SK-N-SH (cell line): ENCODE measurements around the gene GUCA2B. TPM values are rescaled to one million over a fixed set of nuclear protein-coding genes. Genes with fewer than 3 reads are reported as not detected.

Experiments used
- CTCF ChIA-PET: fragments of 300-600, 350-600 bp; formaldehyde crosslinking; extraction: SDS; loops from one replicate; lab custom pipeline; 2021; lab: Yijun Ruan, JAX
- POLR2A ChIA-PET: fragments of 350-600 bp; sonication (Branson Sonifier 250); formaldehyde crosslinking; extraction: SDS; loops from one replicate; lab custom pipeline; 2020; ENCODE audit warnings: antibody characterized with exemption, inconsistent platforms; lab: Yijun Ruan, JAX
- DNase-seq: peaks from one replicate; pipeline ENCODE4 v3.0.0; 2012
- H2AFZ ChIP-seq: fragments of 200-600 bp; sonication (generic); 2 replicates; pipeline ENCODE4 v1.8.1; 2016; ENCODE audit warnings: antibody characterized with exemption, mild to moderate bottlenecking, low read depth
- H3F3A ChIP-seq: fragments of 200-600 bp; sonication (generic); replicated peaks from 2 replicates; pipeline ENCODE3; 2016; ENCODE audit warnings: antibody characterized with exemption, mild to moderate bottlenecking; ENCODE audit not compliant: insufficient read depth
- H3K27ac ChIP-seq, 2 experiments: fragments of 200-500 bp in 1 of 2; fragments of 200-600 bp in 1 of 2; sonication (Bioruptor generic) in 1 of 2; sonication (generic), shearing (Covaris generic) in 1 of 2; 2 replicates each; pipeline versions ENCODE4 v1.5.1 to v1.6.1; 2014 to 2016; ENCODE audit warnings: low read depth in 2 of 2, inconsistent platforms in 1 of 2, low read length in 1 of 2, mild to moderate bottlenecking in 1 of 2, mixed read lengths in 1 of 2
- H3K27me3 ChIP-seq: fragments of 200-600 bp; sonication (generic), shearing (Covaris generic); 2 replicates; pipeline ENCODE4 v1.6.1; 2016; ENCODE audit warnings: mixed run types; ENCODE audit not compliant: insufficient read depth
- H3K36me3 ChIP-seq, 2 experiments: fragments of 200-500 bp in 1 of 2; fragments of 200-600 bp in 1 of 2; sonication (Bioruptor generic) in 1 of 2; sonication (generic) in 1 of 2; replicated peaks in 1 of 2; 2 replicates each; pipeline versions ENCODE3 to v1.5.1; 2014 to 2016; ENCODE audit warnings: low read length in 1 of 2, mild to moderate bottlenecking in 1 of 2; ENCODE audit not compliant: insufficient read depth in 2 of 2, control insufficient read depth in 1 of 2
- H3K4me1 ChIP-seq, 2 experiments: fragments of 200-500 bp in 1 of 2; fragments of 200-600 bp in 1 of 2; sonication (Bioruptor generic) in 1 of 2; sonication (generic), shearing (Covaris generic) in 1 of 2; 2 replicates each; pipeline versions ENCODE4 v1.5.1 to v1.6.1; 2014 to 2016; ENCODE audit warnings: low read depth in 1 of 2, low read length in 1 of 2, mixed run types in 1 of 2; ENCODE audit not compliant: insufficient read depth in 2 of 2, control insufficient read depth in 1 of 2
- H3K4me2 ChIP-seq: fragments of 200-600 bp; sonication (generic), shearing (Covaris generic); 2 replicates; pipeline ENCODE4 v1.6.1; 2017; ENCODE audit warnings: mixed run types
- H3K4me3 ChIP-seq, 2 experiments: fragments of 200-500 bp in 1 of 2; fragments of 200-600 bp in 1 of 2; sonication (Bioruptor generic) in 1 of 2; sonication (generic), shearing (Covaris generic) in 1 of 2; 2 replicates each; pipeline versions ENCODE4 v1.5.1 to v1.8.1; 2014 to 2016; ENCODE audit warnings: low read depth in 2 of 2, inconsistent platforms in 1 of 2, low read length in 1 of 2, mild to moderate bottlenecking in 1 of 2, mixed read lengths in 1 of 2, moderate library complexity in 1 of 2
- H3K79me2 ChIP-seq: fragments of 200-600 bp; sonication (generic); 2 replicates; pipeline ENCODE4 v1.8.1; 2017; ENCODE audit warnings: mild to moderate bottlenecking; ENCODE audit not compliant: insufficient read depth
- H3K9ac ChIP-seq: fragments of 200-600 bp; sonication (generic); 2 replicates; pipeline ENCODE4 v1.6.1; 2017; ENCODE audit warnings: mixed run types
- H3K9me2 ChIP-seq: fragments of 200-600 bp; sonication (generic); 2 replicates; pipeline ENCODE4 v1.6.1; 2017; ENCODE audit warnings: mixed run types
- H3K9me3 ChIP-seq: fragments of 200-600 bp; sonication (generic); 2 replicates; pipeline ENCODE4 v1.6.1; 2017; ENCODE audit warnings: mixed run types, mild to moderate bottlenecking, moderate library complexity
- H4K20me1 ChIP-seq: fragments of 200-600 bp; sonication (generic); 2 replicates; pipeline ENCODE4 v1.6.1; 2017; ENCODE audit warnings: mild to moderate bottlenecking, mixed run types; ENCODE audit not compliant: insufficient read depth
- FOSL2 ChIP-seq: IDR thresholded peaks from 2 replicates; pipeline ENCODE4 v1.4.0; 2012; ENCODE audit warnings: low read depth, mild to moderate bottlenecking, moderate library complexity, borderline replicate concordance
- FOXJ3 ChIP-seq: sonication (generic); formaldehyde crosslinking; IDR thresholded peaks from 2 replicates; pipeline ENCODE4 v1.5.1; 2020; ENCODE audit warnings: mild to moderate bottlenecking, missing genetic modification reagents
- FOXM1 ChIP-seq: IDR thresholded peaks from 2 replicates; pipeline ENCODE4 v1.4.0; 2012; ENCODE audit warnings: low read depth, mild to moderate bottlenecking
- GABPA ChIP-seq: IDR thresholded peaks from 2 replicates; pipeline ENCODE4 v1.4.0; 2012; ENCODE audit warnings: low read depth, mild to moderate bottlenecking
- GATA2 ChIP-seq: sonication (generic); formaldehyde crosslinking; IDR thresholded peaks from 2 replicates; pipeline ENCODE4 v1.5.0; 2020; ENCODE audit warnings: mild to moderate bottlenecking, missing genetic modification reagents
- MEF2A ChIP-seq: IDR thresholded peaks from 2 replicates; pipeline ENCODE4 v1.4.0; 2012; ENCODE audit warnings: low read depth, borderline replicate concordance
- MXI1 ChIP-seq: IDR thresholded peaks from 2 replicates; pipeline ENCODE4 v1.6.1; 2012; ENCODE audit warnings: mild to moderate bottlenecking, low read depth, low read length, improper control_type of control experiment
- NFIC ChIP-seq: IDR thresholded peaks from 2 replicates; pipeline ENCODE4 v1.4.0; 2012; ENCODE audit warnings: borderline replicate concordance
- POLR2AphosphoS5 ChIP-seq: IDR thresholded peaks from 2 replicates; pipeline ENCODE4 v1.6.1; 2012; ENCODE audit warnings: low read depth, low read length
- RAD21 ChIP-seq: IDR thresholded peaks from 2 replicates; pipeline ENCODE4 v1.6.1; 2012; ENCODE audit warnings: mild to moderate bottlenecking, low read length
- RCOR1 ChIP-seq: fragments of 150-350 bp; IDR thresholded peaks from 2 replicates; pipeline ENCODE4 v1.6.1; 2017; ENCODE audit warnings: antibody characterized with exemption, low read length
- SIN3A ChIP-seq: IDR thresholded peaks from 2 replicates; pipeline ENCODE4 v1.6.1; 2012; ENCODE audit warnings: low read depth, mild to moderate bottlenecking, low read length, moderate library complexity, borderline replicate concordance
- SMC3 ChIP-seq: IDR thresholded peaks from 2 replicates; pipeline ENCODE4 v1.6.1; 2012; ENCODE audit warnings: low read depth, low read length, improper control_type of control experiment
- USF1 ChIP-seq: IDR thresholded peaks from 2 replicates; pipeline ENCODE4 v1.4.0; 2012; ENCODE audit warnings: low read depth, borderline replicate concordance
- YY1 ChIP-seq: IDR thresholded peaks from 2 replicates; pipeline ENCODE4 v1.4.0; 2012; ENCODE audit warnings: low read depth, mild to moderate bottlenecking
- WGBS: methylation state at CpG from one replicate; pipeline ENCODE4 v1.1.6; 2017; ENCODE audit warnings: low lambda C conversion rate; 5-methylcytosine and 5-hydroxymethylcytosine counted together
- polyA plus RNA-seq, 3 experiments: library from polyadenylated mRNA; depleted of rRNA; stranded (reverse); fragments of >200 nt; gene quantifications; 2 replicates each; pipeline ENCODE4 v1.2.3, GENCODE V29; 2012
- TF ChIP-seq, protein P1 (sequence below): IDR thresholded peaks from 2 replicates; pipeline ENCODE4 v1.4.0; 2012; ENCODE audit warnings: low read depth
- TF ChIP-seq, protein P2 (sequence below): IDR thresholded peaks from 2 replicates; pipeline ENCODE4 v1.6.1; 2012; ENCODE audit warnings: mild to moderate bottlenecking, low read depth, low read length, moderate library complexity

The GUCA2B gene
- polyA plus RNA-seq, 1 of the 3 experiments (the other 2 are of a cell fraction) = not detected

GRCh38 chr1:42157667-42158066 lies 4.5 kb downstream of the GUCA2B start:
- CTCF ChIA-PET = interaction anchor here (3.9 kb wide), 1 partner anchor 15 kb away, joined by 27 read pairs; no protein-coding TSS in a partner anchor
- H3K9ac ChIP-seq = no peak overlapping the region
- TF ChIP-seq RAD21 (no peak), SMC3 (no peak), GABPA (no peak), MEF2A (no peak), MXI1 (no peak), FOSL2 (no peak), POLR2AphosphoS5 (no peak), NFIC (no peak), FOXM1 (no peak), RCOR1 (no peak), SIN3A (no peak)
- TF ChIP-seq, protein P1, sequence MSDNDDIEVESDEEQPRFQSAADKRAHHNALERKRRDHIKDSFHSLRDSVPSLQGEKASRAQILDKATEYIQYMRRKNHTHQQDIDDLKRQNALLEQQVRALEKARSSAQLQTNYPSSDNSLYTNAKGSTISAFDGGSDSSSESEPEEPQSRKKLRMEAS = no peak
- TF ChIP-seq, protein P2, sequence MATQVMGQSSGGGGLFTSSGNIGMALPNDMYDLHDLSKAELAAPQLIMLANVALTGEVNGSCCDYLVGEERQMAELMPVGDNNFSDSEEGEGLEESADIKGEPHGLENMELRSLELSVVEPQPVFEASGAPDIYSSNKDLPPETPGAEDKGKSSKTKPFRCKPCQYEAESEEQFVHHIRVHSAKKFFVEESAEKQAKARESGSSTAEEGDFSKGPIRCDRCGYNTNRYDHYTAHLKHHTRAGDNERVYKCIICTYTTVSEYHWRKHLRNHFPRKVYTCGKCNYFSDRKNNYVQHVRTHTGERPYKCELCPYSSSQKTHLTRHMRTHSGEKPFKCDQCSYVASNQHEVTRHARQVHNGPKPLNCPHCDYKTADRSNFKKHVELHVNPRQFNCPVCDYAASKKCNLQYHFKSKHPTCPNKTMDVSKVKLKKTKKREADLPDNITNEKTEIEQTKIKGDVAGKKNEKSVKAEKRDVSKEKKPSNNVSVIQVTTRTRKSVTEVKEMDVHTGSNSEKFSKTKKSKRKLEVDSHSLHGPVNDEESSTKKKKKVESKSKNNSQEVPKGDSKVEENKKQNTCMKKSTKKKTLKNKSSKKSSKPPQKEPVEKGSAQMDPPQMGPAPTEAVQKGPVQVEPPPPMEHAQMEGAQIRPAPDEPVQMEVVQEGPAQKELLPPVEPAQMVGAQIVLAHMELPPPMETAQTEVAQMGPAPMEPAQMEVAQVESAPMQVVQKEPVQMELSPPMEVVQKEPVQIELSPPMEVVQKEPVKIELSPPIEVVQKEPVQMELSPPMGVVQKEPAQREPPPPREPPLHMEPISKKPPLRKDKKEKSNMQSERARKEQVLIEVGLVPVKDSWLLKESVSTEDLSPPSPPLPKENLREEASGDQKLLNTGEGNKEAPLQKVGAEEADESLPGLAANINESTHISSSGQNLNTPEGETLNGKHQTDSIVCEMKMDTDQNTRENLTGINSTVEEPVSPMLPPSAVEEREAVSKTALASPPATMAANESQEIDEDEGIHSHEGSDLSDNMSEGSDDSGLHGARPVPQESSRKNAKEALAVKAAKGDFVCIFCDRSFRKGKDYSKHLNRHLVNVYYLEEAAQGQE = no peak
- H3K27ac ChIP-seq = no peak overlapping the region
- H3K9me2 ChIP-seq = no peaks in the 10 kb centered on the region
- H3K4me1 ChIP-seq = no peaks in the 10 kb centered on the region
- H2AFZ ChIP-seq = no peak overlapping the region
- H3K27me3 ChIP-seq = no peaks in the 10 kb centered on the region
- 0 out of 2 replicates have a peak, but pooled peaks cover 9% of the 10 kb centered on the region for H3K9me3 ChIP-seq
- no peaks in the 10 kb centered on the region for H3K79me2 ChIP-seq
- H3K4me2 ChIP-seq = no peak overlapping the region
- DNase-seq = no peak
- H4K20me1 ChIP-seq = no peaks in the 10 kb centered on the region
- H3K36me3 ChIP-seq = no peaks in the 10 kb centered on the region
- WGBS = 71% methylated on average over 7 of the region's 7 CpGs
- no peak overlapping the region for H3K4me3 ChIP-seq
- no peaks in the 10 kb centered on the region for H3F3A ChIP-seq
- POLR2A ChIA-PET = no interaction called here

- Histone ChIP-seq H2AFZ (no peak overlapping the region), H3K36me3 (no peaks in the 10 kb centered on the region), H4K20me1 (no peaks in the 10 kb centered on the region), H3K4me2 (no peak overlapping the region), H3K79me2 (no peaks in the 10 kb centered on the region), H3F3A (no peaks in the 10 kb centered on the region), H3K9ac (no peak overlapping the region), H3K4me1 (no peaks in the 10 kb centered on the region), H3K27me3 (no peaks in the 10 kb centered on the region), H3K27ac (no peak overlapping the region), H3K4me3 (no peak overlapping the region), H3K9me3 (0 out of 2 replicates have a peak, but pooled peaks cover 9% of the 10 kb centered on the region), H3K9me2 (no peaks in the 10 kb centered on the region)
- TF ChIP-seq NFIC (no peak), GABPA (no peak), FOXJ3 (no peak), GATA2 (CRISPR knock-in tag) (no peak), YY1 (no peak), RCOR1 (no peak), MEF2A (no peak), MXI1 (no peak), POLR2AphosphoS5 (no peak), USF1 (no peak)
- DNase-seq = no peak
- ChIA-PET POLR2A (no interaction called here), CTCF (interaction anchor here (3.9 kb wide), 1 partner anchor 15 kb away, joined by 27 read pairs; no protein-coding TSS in a partner anchor)
- WGBS = 30% methylated on average over 2 of the region's 2 CpGs
Observed at GRCh38 chr1:42158189-42158588, 5.0 kb downstream of the GUCA2B start.
